WTC11 (cell line): ENCODE results near the gene PTGS1.

Experiments used
- ARID4B ChIP-seq: sonication (generic); formaldehyde crosslinking; IDR thresholded peaks from 2 replicates; pipeline ENCODE4 v1.8.0; 2023; ENCODE audit warnings: missing genetic modification reagents, mild to moderate bottlenecking, borderline replicate concordance
- ZBTB21 ChIP-seq: sonication (generic); formaldehyde crosslinking; IDR thresholded peaks from 2 replicates; pipeline ENCODE4 v1.8.1; 2023; ENCODE audit warnings: mild to moderate bottlenecking, missing genetic modification reagents, borderline replicate concordance

DNA sequence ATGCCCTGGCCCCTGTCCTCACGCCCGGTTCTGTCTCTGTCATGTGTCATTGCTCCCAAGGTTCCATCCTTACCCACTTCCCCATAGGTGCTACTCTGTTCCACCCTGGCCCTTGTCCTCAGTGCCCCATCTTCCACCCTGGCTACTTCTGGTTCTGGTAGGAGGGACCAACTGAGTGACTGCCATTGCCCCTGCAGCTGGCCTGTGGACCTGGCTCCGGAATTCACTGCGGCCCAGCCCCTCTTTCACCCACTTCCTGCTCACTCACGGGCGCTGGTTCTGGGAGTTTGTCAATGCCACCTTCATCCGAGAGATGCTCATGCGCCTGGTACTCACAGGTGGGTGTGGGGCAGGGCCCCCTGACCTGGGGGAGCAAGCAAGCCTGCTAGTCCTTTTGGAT is 7.4 kb downstream of the PTGS1 start:
- TF ChIP-seq ZBTB21 (CRISPR knock-in tag) (no peak), ARID4B (CRISPR knock-in tag) (no peak)
